Pancreas (tissue), 10 donors: ENCODE results near the gene TIAM1. TPM values are rescaled to one million over a fixed set of nuclear protein-coding genes. Genes with fewer than 3 reads are reported as not detected.

Experiments used
- ATAC-seq, 4 donors: fragments of 200-7000 bp; cut with Tn5 transposase; one replicate each; pipeline versions ENCODE4 v1.8.0 to v1.9.1; 2020; ENCODE audit warnings: mild to moderate bottlenecking in 4 of 4, moderate library complexity in 4 of 4
- DNase-seq, 6 donors: peaks; one replicate each; pipeline ENCODE4 v3.0.0-alpha.2; 2020
- FAIRE-seq: peaks from 2 replicates; lab custom pipeline; 2012; peaks lifted over from hg19 to GRCh38; lab: Jason Lieb, UNC
- H3K27ac ChIP-seq, 4 donors: fragments of 200-600 bp; sonication (generic); 1 replicate in 3 of 4; 2 replicates in 1 of 4; pipeline versions ENCODE4 v1.5.0 to v1.8.0; 2020
- H3K27me3 ChIP-seq, 4 donors: fragments of 200-600 bp; one replicate each; pipeline ENCODE4 v1.8.0; 2021
- H3K36me3 ChIP-seq, 3 donors: fragments of 200-600 bp; sonication (generic) in 1 of 3; one replicate each; pipeline versions ENCODE4 v1.5.0 to v1.8.0; 2020 to 2021
- H3K4me1 ChIP-seq, 3 donors: fragments of 200-600 bp; one replicate each; pipeline ENCODE4 v1.8.0; 2021
- H3K4me3 ChIP-seq, 4 donors: fragments of 200-600 bp; sonication (generic) in 2 of 4; one replicate each; pipeline versions ENCODE4 v1.5.0 to v1.8.0; 2020 to 2021
- H3K9me3 ChIP-seq, 4 donors: fragments of 200-600 bp; one replicate each; pipeline ENCODE4 v1.8.0; 2021
- CTCF ChIP-seq, 4 donors: fragments of 200-600 bp; sonication (generic) in 3 of 4; IDR thresholded peaks; one replicate each; pipeline versions ENCODE4 v1.5.0 to v1.8.0; 2021; ENCODE audit warnings: antibody characterized with exemption in 4 of 4
- WGBS, 2 donors: extraction: QIAGEN DNeasy Blood & Tissue Kit; methylation state at CpG; one replicate each; pipeline ENCODE4 v1.1.7; 2013; 5-methylcytosine and 5-hydroxymethylcytosine counted together
- intact Hi-C, 3 donors: fragments of 100-400 bp; cut with DNase I; formaldehyde crosslinking; loops; one replicate each; pipeline versions ENCODE4 v1.11.1 to v1.14.2; 2022
- polyA plus RNA-seq, 2 donors: library from polyadenylated mRNA; stranded (reverse); fragments of 200-250 nt; gene quantifications; one replicate each; pipeline ENCODE4 v1.2.3, GENCODE V29; 2013
- total RNA-seq, 6 donors: library from RNA; stranded (reverse); fragmentation: NEBNext Ultra II Directional in 4 of 6; extraction: Animal tissue kit (Norgen Biotek cat#: 25700) in 4 of 6; gene quantifications; one replicate each; pipeline versions ENCODE4 v1.2.1 to v1.2.4, GENCODE V29; 2021 to 2023
- donor health status: healthy with polysubstance abuse.
- donor health status: DM: no; HTN: no; CAD: no; lungs with moderate emphysema.
- donor health status: DM: no; HTN: no; CAD: no.
- donor health status: control.
- donor health status: control.
- donor health status: Bipolar disorder and iron deficiency.
- donor health status: DM: yes; HTN: yes; CAD: no.
- donor health status: DM: no; HTN: no; CAD: no.
- donor health status: DM: no; HTN: no; CAD: no.
- donor health status: DM: yes; HTN: yes; CAD: no.

Gene TIAM1
- total and polyA plus RNA-seq, 8 donors = 1.7 to 7.7 (median 4.0) TPM

- Histone ChIP-seq H3K4me3 (no peak overlapping the region), H3K27me3 (no peaks in the 10 kb centered on the region), H3K36me3 (no peaks in the 10 kb centered on the region), H3K27ac (no peak overlapping the region), H3K9me3 (no peaks in the 10 kb centered on the region), H3K4me1 (no peaks in the 10 kb centered on the region)
- ATAC-seq (no peak), DNase-seq (no peak), FAIRE-seq (no peak)
- intact Hi-C loops = no loop called here
- 47 to 54% methylated on average over 3 of the region's 3 CpGs for WGBS, 2 donors
- no peak for TF ChIP-seq CTCF (IDR thresholded peaks at IDR 0.05)
These were observed 90.4 kb downstream of the TIAM1 start for GRCh38 chr21:31253684-31254083.

- Histone ChIP-seq H3K9me3 (no peaks in the 10 kb centered on the region), H3K4me1 (no peaks in the 10 kb centered on the region), H3K4me3 (no peak overlapping the region), H3K27me3 (no peaks in the 10 kb centered on the region), H3K27ac (no peak overlapping the region), H3K36me3 (no peaks in the 10 kb centered on the region)
- WGBS, 2 donors = 63 to 67% methylated on average over 6 of the region's 6 CpGs
- no peak for FAIRE-seq
- TF ChIP-seq CTCF (IDR thresholded peaks at IDR 0.05) = no peak
- intact Hi-C loops = no loop called here
- DNase-seq = no peak
- ATAC-seq = no peak
These were observed 91.5 kb downstream of the TIAM1 start for GRCh38 chr21:31252611-31253010.

GRCh38 chr21:31252091-31252490 lies 92.0 kb downstream of the TIAM1 start:
- Histone ChIP-seq H3K9me3 (no peaks in the 10 kb centered on the region), H3K36me3 (no peaks in the 10 kb centered on the region), H3K4me3 (no peak overlapping the region), H3K27ac (no peak overlapping the region), H3K4me1 (no peaks in the 10 kb centered on the region), H3K27me3 (no peaks in the 10 kb centered on the region)
- intact Hi-C loops = no loop called here
- DNase-seq (no peak), FAIRE-seq (no peak), ATAC-seq (no peak)
- no peak for TF ChIP-seq CTCF (IDR thresholded peaks at IDR 0.05)
- WGBS, 2 donors = 76 to 83% methylated on average over 14 of the region's 14 CpGs

GRCh38 chr21:31251686-31252085 lies 92.4 kb downstream of the TIAM1 start:
- intact Hi-C loops = no loop called here
- Histone ChIP-seq H3K27me3 (no peaks in the 10 kb centered on the region), H3K4me1 (no peaks in the 10 kb centered on the region), H3K9me3 (no peaks in the 10 kb centered on the region), H3K4me3 (no peak overlapping the region), H3K36me3 (no peaks in the 10 kb centered on the region), H3K27ac (no peak overlapping the region)
- FAIRE-seq (no peak), ATAC-seq (no peak), DNase-seq (no peak)
- no peak for TF ChIP-seq CTCF (IDR thresholded peaks at IDR 0.05)
- WGBS, 2 donors = 90 to 94% methylated on average over 27 to 28 of the region's 28 CpGs

- Histone ChIP-seq H3K27me3 (no peaks in the 10 kb centered on the region), H3K4me3 (no peak overlapping the region), H3K9me3 (no peaks in the 10 kb centered on the region), H3K36me3 (no peaks in the 10 kb centered on the region), H3K4me1 (no peaks in the 10 kb centered on the region), H3K27ac (no peak overlapping the region)
- intact Hi-C loops = no loop called here
- no peak for TF ChIP-seq CTCF (IDR thresholded peaks at IDR 0.05)
- no peak for DNase-seq
- no peak for ATAC-seq
- 58 to 71% methylated on average over 2 of the region's 2 CpGs for WGBS, 2 donors
- FAIRE-seq = no peak
These were observed 95.5 kb downstream of the TIAM1 start for GRCh38 chr21:31248598-31248997.
